H1 (cell line): ENCODE results near the gene AP1G2. TPM values are rescaled to one million over a fixed set of nuclear protein-coding genes. Genes with fewer than 3 reads are reported as not detected.

ENCODE experiments used
- CTCF ChIA-PET: fragments of 300-600 bp; sonication (Branson Sonifier 250); formaldehyde crosslinking; loops from one replicate; lab custom pipeline; 2021; ENCODE audit not compliant: partially characterized antibody; lab: Charles Lee
- POLR2A ChIA-PET: fragments of 300-600 bp; sonication (Branson Sonifier 250); formaldehyde crosslinking; loops from one replicate; lab custom pipeline; 2021; ENCODE audit warnings: inconsistent platforms; ENCODE audit not compliant: partially characterized antibody; lab: Charles Lee
- DNase-seq, 2 experiments: peaks; one replicate each; pipeline versions ENCODE4 v3.0.0 to v3.0.0-alpha.2; 2010 to 2022; ENCODE audit warnings: low spot score in 2 of 2, low read depth in 1 of 2, mixed read lengths in 1 of 2
- FAIRE-seq: peaks from 2 replicates; lab custom pipeline; 2011; peaks lifted over from hg19 to GRCh38; lab: Jason Lieb, UNC
- H2AFZ ChIP-seq: 2 replicates; pipeline ENCODE4 v1.8.1; 2012; ENCODE audit warnings: low read length, inconsistent platforms
- H2AK5ac ChIP-seq: 2 replicates; pipeline ENCODE4 v1.6.1; 2013; ENCODE audit warnings: low read depth, low read length
- H2BK120ac ChIP-seq: replicated peaks from 2 replicates; pipeline ENCODE3; 2013; ENCODE audit warnings: low read depth, low read length, inconsistent platforms
- H2BK12ac ChIP-seq: 2 replicates; pipeline ENCODE4 v1.6.1; 2013; ENCODE audit warnings: low read depth, low read length
- H2BK15ac ChIP-seq: 2 replicates; pipeline ENCODE4 v1.6.1; 2013; ENCODE audit warnings: low read length
- H2BK20ac ChIP-seq: 2 replicates; pipeline ENCODE4 v1.6.1; 2013; ENCODE audit warnings: low read length
- H2BK5ac ChIP-seq: 2 replicates; pipeline ENCODE4 v1.6.1; 2013; ENCODE audit warnings: low read depth, low read length
- H3K14ac ChIP-seq: 2 replicates; pipeline ENCODE4 v1.6.1; 2013; ENCODE audit warnings: inconsistent platforms; ENCODE audit not compliant: insufficient read length
- H3K18ac ChIP-seq: 2 replicates; pipeline ENCODE4 v1.6.1; 2013; ENCODE audit warnings: low read length; ENCODE audit errors: extremely low read depth
- H3K23ac ChIP-seq: 2 replicates; pipeline ENCODE4 v1.6.1; 2013; ENCODE audit warnings: inconsistent platforms; ENCODE audit not compliant: insufficient read length
- H3K23me2 ChIP-seq: 2 replicates; pipeline ENCODE4 v1.6.1; 2013; ENCODE audit warnings: low read depth, low read length
- H3K27ac ChIP-seq: 2 replicates; pipeline ENCODE4 v1.6.1; 2011; ENCODE audit warnings: low read depth, low read length, inconsistent platforms
- H3K27me3 ChIP-seq, 4 experiments: replicated peaks in 1 of 4; 1 replicate in 1 of 4; 2 replicates in 3 of 4; pipeline versions ENCODE4 v1.6.1 to v1.8.1; 2011 to 2013; ENCODE audit warnings: low read length in 3 of 4, mild to moderate bottlenecking in 3 of 4, inconsistent platforms in 2 of 4, mixed read lengths in 2 of 4, moderate library complexity in 1 of 4; ENCODE audit not compliant: control insufficient read depth in 3 of 4, insufficient read depth in 3 of 4; ENCODE audit errors: extremely low read depth in 1 of 4
- H3K36me3 ChIP-seq, 4 experiments: 2 replicates each; pipeline versions ENCODE4 v1.6.1 to v1.8.1; 2011 to 2013; ENCODE audit warnings: mild to moderate bottlenecking in 4 of 4, low read length in 3 of 4, moderate library complexity in 2 of 4, control low read depth in 1 of 4, inconsistent platforms in 1 of 4; ENCODE audit not compliant: insufficient read depth in 4 of 4, control insufficient read depth in 2 of 4
- H3K4ac ChIP-seq: replicated peaks from 2 replicates; pipeline ENCODE3; 2013; ENCODE audit warnings: low read length, low read depth, mixed read lengths, inconsistent platforms; ENCODE audit not compliant: insufficient read length
- H3K4me1 ChIP-seq, 4 experiments: replicated peaks in 1 of 4; 1 replicate in 1 of 4; 2 replicates in 3 of 4; pipeline versions ENCODE4 v1.6.1 to v1.8.1; 2011 to 2013; ENCODE audit warnings: low read length in 3 of 4, inconsistent platforms in 2 of 4, mixed read lengths in 1 of 4; ENCODE audit not compliant: insufficient read depth in 4 of 4, control insufficient read depth in 3 of 4
- H3K4me2 ChIP-seq, 2 experiments: 2 replicates each; pipeline versions ENCODE4 v1.6.1 to v1.8.1; 2011 to 2013; ENCODE audit warnings: low read depth in 2 of 2, low read length in 2 of 2, control low read depth in 1 of 2, inconsistent platforms in 1 of 2, mild to moderate bottlenecking in 1 of 2; ENCODE audit not compliant: insufficient read depth in 1 of 2
- H3K4me3 ChIP-seq, 4 experiments: fragments of 200-600, 300-600 bp in 1 of 4; sonication (generic), shearing (Covaris generic), sonication (Bioruptor Twin) in 1 of 4; 2 replicates each; pipeline versions ENCODE4 v1.5.1 to v1.8.1; 2011 to 2016; ENCODE audit warnings: low read length in 4 of 4, low read depth in 3 of 4, control low read depth in 2 of 4, inconsistent platforms in 2 of 4, mild to moderate bottlenecking in 2 of 4, mixed read lengths in 1 of 4, moderate library complexity in 1 of 4; ENCODE audit not compliant: insufficient read depth in 2 of 4; ENCODE audit errors: extremely low read depth in 1 of 4
- H3K56ac ChIP-seq: replicated peaks from 2 replicates; pipeline ENCODE3; 2013; ENCODE audit warnings: low read depth, mild to moderate bottlenecking, mixed read lengths, low read length, inconsistent platforms; ENCODE audit not compliant: insufficient read length
- H3K79me1 ChIP-seq: 2 replicates; pipeline ENCODE4 v1.6.1; 2013; ENCODE audit warnings: low read depth, low read length, control low read depth
- H3K79me2 ChIP-seq, 2 experiments: 2 replicates each; pipeline versions ENCODE4 v1.6.1 to v1.8.1; 2012 to 2013; ENCODE audit warnings: low read length in 2 of 2, mild to moderate bottlenecking in 2 of 2, inconsistent platforms in 1 of 2; ENCODE audit not compliant: insufficient read depth in 2 of 2, control insufficient read depth in 1 of 2
- H3K9ac ChIP-seq, 4 experiments: replicated peaks in 1 of 4; 1 replicate in 1 of 4; 2 replicates in 3 of 4; pipeline versions ENCODE4 v1.6.1 to v1.8.1; 2011 to 2013; ENCODE audit warnings: low read depth in 3 of 4, low read length in 3 of 4, control low read depth in 2 of 4, mild to moderate bottlenecking in 2 of 4, moderate library complexity in 2 of 4, inconsistent platforms in 1 of 4; ENCODE audit errors: extremely low read depth in 1 of 4
- H3K9me3 ChIP-seq, 2 experiments: 2 replicates each; pipeline versions ENCODE4 v1.6.1 to v1.8.1; 2012 to 2013; ENCODE audit warnings: mild to moderate bottlenecking in 2 of 2, moderate library complexity in 2 of 2, control low read depth in 1 of 2, inconsistent platforms in 1 of 2, low read depth in 1 of 2, low read length in 1 of 2, mixed read lengths in 1 of 2; ENCODE audit not compliant: insufficient read depth in 2 of 2
- H4K20me1 ChIP-seq, 2 experiments: replicated peaks in 1 of 2; 2 replicates each; pipeline versions ENCODE3 to v1.8.1; 2011 to 2013; ENCODE audit warnings: inconsistent platforms in 2 of 2, low read length in 2 of 2, mild to moderate bottlenecking in 1 of 2; ENCODE audit not compliant: insufficient read depth in 2 of 2, control insufficient read depth in 1 of 2
- H4K5ac ChIP-seq: 2 replicates; pipeline ENCODE4 v1.6.1; 2013; ENCODE audit warnings: low read length, low read depth, mixed read lengths, inconsistent platforms; ENCODE audit not compliant: insufficient read length
- H4K8ac ChIP-seq: 2 replicates; pipeline ENCODE4 v1.8.0; 2013; ENCODE audit warnings: mild to moderate bottlenecking, moderate library complexity, low read length, inconsistent platforms; ENCODE audit not compliant: insufficient read depth; ENCODE audit errors: extremely low read depth
- H4K91ac ChIP-seq: replicated peaks from 2 replicates; pipeline ENCODE3; 2013; ENCODE audit warnings: low read length, mixed read lengths, inconsistent platforms; ENCODE audit not compliant: insufficient read length
- BRCA1 ChIP-seq: IDR thresholded peaks from 2 replicates; pipeline ENCODE4 v1.6.1; 2012; ENCODE audit warnings: low read depth, low read length, improper control_type of control experiment
- EP300 ChIP-seq, 2 experiments: IDR thresholded peaks; 1 replicate in 1 of 2; 2 replicates in 1 of 2; pipeline ENCODE4 v1.6.1; 2011 to 2012; ENCODE audit warnings: low read depth in 2 of 2, low read length in 2 of 2, mild to moderate bottlenecking in 2 of 2, borderline replicate concordance in 1 of 2, inconsistent platforms in 1 of 2, moderate library complexity in 1 of 2
- EZH2 ChIP-seq: fragments of 200-600 bp; sonication (generic); IDR thresholded peaks from 2 replicates; pipeline ENCODE4 v1.7.1; 2012; ENCODE audit warnings: low read depth, mild to moderate bottlenecking, moderate library complexity, low read length, inconsistent platforms; ENCODE audit not compliant: severe bottlenecking
- HDAC2 ChIP-seq, 2 experiments: fragments of 300-600 bp in 1 of 2; sonication (generic) in 1 of 2; IDR thresholded peaks; 2 replicates each; pipeline ENCODE4 v1.6.1; 2011 to 2012; ENCODE audit warnings: low read depth in 2 of 2, low read length in 2 of 2, mild to moderate bottlenecking in 2 of 2, moderate library complexity in 2 of 2, borderline replicate concordance in 1 of 2, inconsistent platforms in 1 of 2
- HDAC6 ChIP-seq: IDR thresholded peaks from one replicate; pipeline ENCODE4 v1.7.1; 2012; ENCODE audit warnings: low read depth, mild to moderate bottlenecking, inconsistent platforms, low read length, moderate library complexity
- KDM1A ChIP-seq: fragments of 200-600, 300-600 bp; sonication (generic); IDR thresholded peaks from 2 replicates; pipeline ENCODE4 v1.7.1; 2016; ENCODE audit warnings: mild to moderate bottlenecking, low read length, borderline replicate concordance
- POU5F1 ChIP-seq: IDR thresholded peaks from 2 replicates; pipeline ENCODE4 v1.6.1; 2011; ENCODE audit warnings: low read depth, mild to moderate bottlenecking, low read length, moderate library complexity
- SUZ12 ChIP-seq: fragments of 200-600 bp; sonication (generic); IDR thresholded peaks from 2 replicates; pipeline ENCODE4 v1.6.1; 2012; ENCODE audit warnings: mild to moderate bottlenecking, inconsistent platforms, low read length, moderate library complexity, mixed read lengths
- TCF12 ChIP-seq: IDR thresholded peaks from 2 replicates; pipeline ENCODE4 v1.6.1; 2011; ENCODE audit warnings: low read depth, mild to moderate bottlenecking, low read length
- WGBS, 2 experiments: shearing (Covaris generic) in 1 of 2; methylation state at CpG; one replicate each; pipeline versions ENCODE4 v1.1.6 to v1.1.7; 2013 to 2015; ENCODE audit warnings: low lambda C conversion rate in 2 of 2, mixed read lengths in 2 of 2, inconsistent platforms in 1 of 2, low coverage in 1 of 2, missing lambda C conversion rate in 1 of 2; ENCODE audit not compliant: insufficient replicate concordance in 2 of 2, insufficient coverage in 1 of 2, insufficient read length in 1 of 2; ENCODE audit errors: extremely low coverage in 1 of 2, missing lambda C conversion rate in 1 of 2; 5-methylcytosine and 5-hydroxymethylcytosine counted together
- polyA plus RNA-seq, 7 experiments: library from polyadenylated mRNA; depleted of rRNA in 3 of 7; stranded (reverse) in 5 of 7; unstranded in 2 of 7; fragments of >200 nt in 5 of 7; fragments of 200-250 nt in 2 of 7; gene quantifications; 1 replicate in 5 of 7; 2 replicates in 1 of 7; 4 replicates in 1 of 7; pipeline versions ENCODE4 v1.2.1 to v1.2.3, GENCODE V29; 2011 to 2013; ENCODE audit warnings: missing spikeins in 2 of 7, mixed read lengths in 2 of 7
- total RNA-seq: library from RNA; stranded (reverse); fragmentation: NEBNext Ultra II Directional; extraction: Animal tissue kit (Norgen Biotek cat#: 25700); gene quantifications from 2 replicates; pipeline ENCODE4 v1.2.1, GENCODE V29; 2021
- TF ChIP-seq, protein P1 (sequence below), 3 experiments: IDR thresholded peaks; 1 replicate in 2 of 3; 2 replicates in 1 of 3; pipeline versions ENCODE4 v1.5.1 to v1.6.1; 2011; ENCODE audit warnings: low read length in 3 of 3, mild to moderate bottlenecking in 3 of 3, inconsistent platforms in 2 of 3, low read depth in 1 of 3, moderate library complexity in 1 of 3; ENCODE audit not compliant: insufficient read depth in 1 of 3; ENCODE audit errors: control extremely low read depth in 1 of 3

AP1G2 gene
- total and polyA plus RNA-seq, 2 of the 8 experiments (the other 6 are each of a cell fraction or from before 2014, with no cell fraction given): 70.9 to 134 TPM

DNA sequence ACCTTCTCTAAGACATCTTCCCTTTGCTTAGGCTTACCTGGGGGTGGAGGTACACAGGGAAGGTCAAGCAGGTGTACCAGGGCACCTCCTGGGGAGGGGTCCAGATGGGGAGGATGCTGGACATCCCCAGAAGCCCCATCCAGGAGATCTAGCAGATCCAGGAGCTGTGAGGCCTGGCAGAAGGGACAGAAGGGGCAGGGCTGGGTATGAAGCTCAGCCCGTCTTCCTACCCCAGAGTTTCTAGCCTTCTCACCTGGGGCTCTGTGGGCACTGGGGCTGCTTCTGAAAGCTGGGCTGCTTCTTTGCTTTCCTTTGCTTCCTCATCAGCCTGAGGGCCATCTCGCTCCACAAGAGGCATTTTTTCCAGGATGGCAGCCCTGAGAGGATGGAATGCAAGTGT is 6.3 kb downstream of the AP1G2 start:
- Histone ChIP-seq H4K8ac (no peak overlapping the region), H3K4me1 (peaks cover 0 to 18% (median 8%) of the 10 kb centered on the region in 4 experiments; a peak in 6 of 7 replicates), H3K18ac (no peak overlapping the region), H2BK15ac (no peak overlapping the region), H2BK12ac (no peak overlapping the region), H3K23ac (no peak overlapping the region), H3K79me2 (peaks cover 0 to 19% of the 10 kb centered on the region in 2 experiments; a peak in 2 of 4 replicates), H3K9me3 (no peaks in the 10 kb centered on the region), H4K20me1 (peaks cover 0 to 7% of the 10 kb centered on the region in 2 experiments), H3K56ac (no peak overlapping the region), H4K5ac (no peak overlapping the region), H3K14ac (no peak overlapping the region), H3K4me3 (no peak overlapping the region), H3K27ac (no peak overlapping the region), H2BK120ac (no peak overlapping the region), H2AK5ac (no peak overlapping the region), H2BK5ac (no peak overlapping the region), H4K91ac (no peak overlapping the region), H2AFZ (no peak overlapping the region), H3K4ac (no peak overlapping the region), H2BK20ac (no peak overlapping the region), H3K79me1 (0 out of 2 replicates have a peak, but pooled peaks cover 7% of the 10 kb centered on the region), H3K4me2 (no peak overlapping the region), H3K36me3 (peaks cover 11 to 33% (median 17%) of the 10 kb centered on the region in 4 experiments; a peak in 7 of 8 replicates), H3K23me2 (peaks cover 5% of the 10 kb centered on the region), H3K27me3 (no peaks in the 10 kb centered on the region), H3K9ac (no peak overlapping the region)
- 83% methylated on average over 2 of the region's 2 CpGs; no CpG with 5 or more reads in 1 of the 2 experiments for WGBS, 2 experiments
- CTCF ChIA-PET: interaction anchor here (0.6 to 70.5 kb wide), 12 partner anchors 27 to 991 kb away, joined by 3 to 2092 read pairs (median 14); partner anchors contain the start of gene NGDN
- no peak for DNase-seq
- POLR2A ChIA-PET: interaction anchor here (31.9 to 52.7 kb wide), 2 partner anchors 32 to 82 kb away, joined by 944 to 1523 read pairs; partner anchors contain the start of genes NGDN and ZFHX2
- no peak for FAIRE-seq
- TF ChIP-seq, protein P1, sequence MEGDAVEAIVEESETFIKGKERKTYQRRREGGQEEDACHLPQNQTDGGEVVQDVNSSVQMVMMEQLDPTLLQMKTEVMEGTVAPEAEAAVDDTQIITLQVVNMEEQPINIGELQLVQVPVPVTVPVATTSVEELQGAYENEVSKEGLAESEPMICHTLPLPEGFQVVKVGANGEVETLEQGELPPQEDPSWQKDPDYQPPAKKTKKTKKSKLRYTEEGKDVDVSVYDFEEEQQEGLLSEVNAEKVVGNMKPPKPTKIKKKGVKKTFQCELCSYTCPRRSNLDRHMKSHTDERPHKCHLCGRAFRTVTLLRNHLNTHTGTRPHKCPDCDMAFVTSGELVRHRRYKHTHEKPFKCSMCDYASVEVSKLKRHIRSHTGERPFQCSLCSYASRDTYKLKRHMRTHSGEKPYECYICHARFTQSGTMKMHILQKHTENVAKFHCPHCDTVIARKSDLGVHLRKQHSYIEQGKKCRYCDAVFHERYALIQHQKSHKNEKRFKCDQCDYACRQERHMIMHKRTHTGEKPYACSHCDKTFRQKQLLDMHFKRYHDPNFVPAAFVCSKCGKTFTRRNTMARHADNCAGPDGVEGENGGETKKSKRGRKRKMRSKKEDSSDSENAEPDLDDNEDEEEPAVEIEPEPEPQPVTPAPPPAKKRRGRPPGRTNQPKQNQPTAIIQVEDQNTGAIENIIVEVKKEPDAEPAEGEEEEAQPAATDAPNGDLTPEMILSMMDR (IDR thresholded peaks at IDR 0.05; ENCODE audit: control extremely low read depth in 1 of 3, insufficient read depth in 1 of 3, low read depth in 1 of 3, low read length in 3 of 3): no peak
- TF ChIP-seq HDAC2 (IDR thresholded peaks at IDR 0.05; ENCODE audit: borderline replicate concordance in 1 of 2, low read depth in 2 of 2, low read length in 2 of 2) (no peak), POU5F1 (no peak), HDAC6 (no peak), TCF12 (no peak), SUZ12 (no peak), EZH2 (no peak), KDM1A (no peak), BRCA1 (no peak), EP300 (IDR thresholded peaks at IDR 0.05; ENCODE audit: borderline replicate concordance in 1 of 2, low read depth in 2 of 2, low read length in 2 of 2) (no peak)
